CD4-positive, alpha-beta T cell treated with Interleukin-1 beta for 1 hour (primary cell): Measurements from ENCODE around the gene PPP2R2C.

Experiments used
- DNase-seq, 2 donors: peaks; one replicate each; pipeline ENCODE4 v3.0.0-alpha.2; 2020 to 2022

PPP2R2C gene

DNA sequence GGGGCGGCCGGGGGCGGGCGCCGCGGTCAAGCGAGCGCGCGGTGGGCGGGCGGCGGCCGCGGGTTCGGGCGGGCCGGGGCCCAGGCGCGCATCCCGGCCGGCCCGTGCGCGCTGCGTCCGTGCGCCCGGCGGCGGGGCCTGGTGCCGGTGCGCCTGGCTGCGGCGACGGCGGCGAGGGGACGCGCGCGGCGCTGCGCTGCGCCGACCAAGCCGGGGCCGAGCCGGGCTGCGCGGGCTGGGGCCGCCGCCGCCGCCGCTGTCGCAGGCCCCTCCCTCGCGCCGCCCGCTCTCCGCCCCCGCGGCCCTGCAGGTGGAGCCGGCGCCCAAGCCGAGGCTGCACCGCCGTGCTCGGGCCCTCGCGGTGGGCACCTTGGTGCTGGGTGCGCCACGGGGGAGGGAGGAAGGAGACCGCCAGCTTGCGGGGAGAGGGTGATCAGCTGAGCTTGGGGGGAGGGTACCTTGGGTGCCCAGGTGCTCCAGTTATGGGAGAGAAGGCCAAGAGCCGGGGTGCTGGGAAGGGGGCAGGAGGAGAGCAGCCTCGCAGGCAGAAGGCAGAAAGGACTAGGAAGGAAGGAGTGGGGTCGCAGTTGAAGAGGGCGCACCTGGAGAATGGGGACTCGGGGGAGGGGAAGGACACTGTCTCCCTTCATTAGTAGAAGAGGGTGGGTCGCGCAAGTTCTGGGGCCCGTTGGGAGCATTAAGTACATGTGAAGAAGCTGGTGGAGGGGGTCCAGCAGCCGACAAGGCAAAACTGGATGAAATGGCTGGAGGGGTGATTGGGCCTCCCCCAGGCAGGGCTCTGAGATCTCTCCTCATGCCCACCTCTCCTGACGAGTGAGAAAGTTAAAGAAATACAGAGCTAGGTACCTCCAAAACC is at the start of gene PPP2R2C:
Gene PPP2R2C (minus strand): TSS at position 228 of the 877 bp plus-strand sequence. CDS start 385 bp downstream, outside the sequence.
- DNase-seq = no peak

DNA sequence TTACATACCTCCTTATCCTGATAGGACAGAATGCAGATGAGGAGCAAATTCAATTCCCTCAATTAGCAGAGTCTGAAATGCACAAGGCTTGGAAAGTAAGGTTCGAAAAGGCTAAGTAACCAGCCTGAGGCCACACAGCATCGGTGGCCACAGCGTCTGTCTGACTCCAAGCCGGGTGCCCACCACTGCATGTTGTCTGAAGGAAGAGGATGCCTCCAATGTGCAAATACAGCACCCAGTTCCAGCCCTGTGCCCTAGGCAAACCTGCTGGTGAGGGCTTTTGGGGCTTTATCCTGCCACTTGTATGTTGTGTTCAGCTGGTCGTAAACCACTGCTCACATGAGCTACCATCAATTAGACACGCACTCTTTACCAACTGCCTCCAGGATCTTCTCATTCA is 48.6 kb upstream of the PPP2R2C start:
- no peak for DNase-seq

GRCh38 chr4:6520051-6520636 is 47.7 kb upstream of the PPP2R2C start:
- DNase-seq = no peak

GRCh38 chr4:6517171-6517570 is 44.8 kb upstream of the PPP2R2C start:
- DNase-seq = no peak

DNA sequence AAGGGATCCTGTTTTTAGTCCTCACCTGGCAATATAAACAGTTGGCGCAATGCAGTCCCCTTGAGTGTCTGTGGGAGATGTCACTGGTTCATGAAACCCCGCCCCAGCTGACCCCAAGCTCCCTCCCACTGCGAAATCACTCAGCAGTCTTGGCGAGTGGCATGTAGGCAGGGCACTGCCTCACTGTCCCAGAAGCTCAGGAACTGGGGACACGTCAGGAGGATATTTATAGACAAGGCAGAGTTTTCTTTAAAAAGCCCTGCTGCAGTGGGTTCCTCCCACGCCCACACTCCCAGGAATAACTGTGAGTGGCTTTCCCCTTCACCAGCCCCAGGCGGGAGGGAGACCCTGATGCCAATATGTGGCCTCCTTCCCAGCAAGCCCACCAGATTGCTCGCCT is 44.3 kb upstream of the PPP2R2C start:
- DNase-seq = no peak

GRCh38 chr4:6516281-6516680 is 43.9 kb upstream of the PPP2R2C start:
- no peak for DNase-seq

GRCh38 chr4:6513678-6514077 is 41.3 kb upstream of the PPP2R2C start:
- DNase-seq = no peak

DNA sequence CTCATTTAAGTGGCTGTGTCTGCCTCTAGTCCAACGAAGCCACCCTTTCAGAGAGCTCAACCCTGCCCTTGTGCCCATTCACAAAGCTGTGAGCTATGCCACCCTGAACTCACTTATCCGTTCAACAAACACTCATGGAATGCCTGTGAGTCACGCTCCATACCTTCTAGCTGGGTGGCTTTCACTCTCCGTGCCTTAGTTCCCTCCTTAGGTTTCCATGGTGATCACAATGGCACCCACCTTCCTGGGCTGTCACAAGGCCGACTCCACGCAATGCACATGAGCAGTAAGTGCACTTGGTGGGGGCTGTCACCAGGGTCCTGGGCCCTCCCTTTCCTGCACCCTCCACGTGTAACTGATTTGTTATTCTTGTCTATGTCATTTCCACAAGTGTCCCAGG is 37.2 kb upstream of the PPP2R2C start:
- DNase-seq = no peak

- no peak for DNase-seq
Measured at GRCh38 chr4:6507345-6507744, 34.9 kb upstream of the PPP2R2C start.

DNA sequence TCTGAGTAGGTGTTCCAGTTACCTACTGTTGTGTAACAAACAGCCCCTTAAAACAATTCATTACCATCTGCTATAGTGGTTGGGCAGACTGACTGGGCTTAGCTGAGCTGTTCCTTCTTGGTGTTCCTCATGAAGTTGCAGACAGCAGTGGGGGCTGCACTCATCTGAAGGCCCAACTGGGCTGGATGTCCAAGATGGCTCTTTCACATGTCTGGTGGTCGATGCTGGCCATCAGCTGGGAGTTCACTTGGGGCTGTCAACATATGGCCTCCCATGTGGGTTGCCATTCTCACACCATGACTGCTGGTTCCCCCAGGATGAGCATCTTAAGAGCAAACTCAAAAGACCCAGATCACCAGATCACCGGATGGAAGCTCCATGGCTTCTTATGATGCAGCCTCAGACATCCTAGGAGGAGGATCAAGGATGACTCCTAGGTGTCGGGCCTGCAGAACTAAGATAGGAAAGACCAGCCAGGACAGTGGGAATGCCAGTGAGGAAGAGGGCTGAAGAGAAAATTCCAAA is 34.3 kb upstream of the PPP2R2C start:
- DNase-seq = no peak

DNA sequence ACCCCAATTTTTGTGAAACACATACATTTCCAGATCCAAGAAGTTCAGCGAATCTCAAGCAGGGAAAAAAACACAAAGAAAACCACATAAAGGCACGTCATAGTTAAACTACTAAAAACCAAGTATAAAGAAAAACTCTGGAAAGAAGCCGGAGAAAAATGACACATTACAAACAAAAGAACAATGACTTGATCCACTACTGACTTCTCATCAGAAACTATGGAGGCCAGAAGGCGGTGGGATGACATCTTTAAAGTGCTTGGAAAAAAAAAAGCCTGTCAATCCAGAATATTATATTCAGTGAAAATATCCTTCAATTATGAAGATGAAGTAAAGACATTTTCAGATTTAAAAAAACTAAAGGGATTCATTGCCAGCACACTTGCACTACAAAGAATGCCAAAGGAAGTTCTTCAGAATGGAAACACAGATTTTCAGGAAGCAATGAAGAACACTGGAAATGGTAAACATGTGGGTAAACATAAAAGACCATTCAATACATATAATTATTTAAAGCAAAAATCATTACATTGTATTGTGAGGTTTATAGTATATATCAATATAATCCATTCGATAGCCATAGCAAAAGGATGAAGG is 32.6 kb upstream of the PPP2R2C start:
- no peak for DNase-seq

DNA sequence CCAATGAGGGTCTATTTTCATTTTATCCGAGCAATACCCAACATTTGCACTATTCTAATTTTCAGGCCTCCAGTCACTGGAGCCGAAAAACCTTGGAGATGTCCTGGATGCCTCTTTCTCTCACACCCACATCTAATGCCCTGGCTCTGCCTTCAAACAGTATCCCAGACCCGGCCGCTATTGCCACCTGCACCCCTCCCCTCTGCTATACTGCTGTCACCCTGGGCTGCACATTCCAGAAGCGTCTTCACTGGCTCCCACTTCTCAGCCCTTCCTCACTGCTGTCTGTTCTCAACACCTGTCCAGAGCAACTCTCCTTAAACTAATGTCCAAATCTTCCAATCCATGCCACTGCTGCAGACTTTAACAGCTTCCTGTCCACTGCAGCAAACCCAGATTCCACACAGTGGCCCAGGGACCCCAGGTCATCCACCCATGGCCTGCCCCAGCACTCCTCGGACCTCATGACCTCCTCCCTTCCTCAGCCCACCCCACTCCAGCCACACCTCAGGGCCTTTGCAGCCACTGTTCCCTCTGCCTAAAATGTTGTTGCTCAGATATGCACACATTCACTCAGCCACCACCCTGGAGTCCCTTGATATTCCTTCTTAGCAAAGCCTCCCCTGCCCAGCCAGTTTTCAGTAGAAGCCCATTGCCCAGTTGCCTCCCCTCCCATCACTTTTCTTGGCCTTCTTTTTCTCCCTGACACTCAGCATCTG is 30.5 kb upstream of the PPP2R2C start:
- DNase-seq = no peak

- DNase-seq = no peak
Measured at GRCh38 chr4:6502147-6502546, 29.7 kb upstream of the PPP2R2C start.

DNA sequence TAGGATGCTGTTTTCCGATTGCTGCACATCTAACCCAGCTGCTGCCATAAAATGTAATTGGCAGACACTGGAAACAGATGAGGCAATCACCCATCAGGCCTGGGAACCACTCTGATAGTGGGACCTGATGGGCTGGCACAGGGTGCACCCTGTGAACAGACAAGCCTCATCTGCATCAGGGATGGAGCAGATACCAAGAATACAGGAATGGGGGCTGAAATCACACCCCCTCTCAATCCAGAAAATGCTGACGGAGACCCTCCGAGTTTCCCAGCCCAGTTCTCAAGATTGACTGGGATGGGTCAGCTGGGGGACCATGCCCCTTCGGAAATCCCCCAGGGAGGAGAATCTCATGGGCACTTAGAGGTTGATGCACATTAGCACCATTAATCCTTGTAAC is 28.8 kb upstream of the PPP2R2C start:
- no peak for DNase-seq

DNA sequence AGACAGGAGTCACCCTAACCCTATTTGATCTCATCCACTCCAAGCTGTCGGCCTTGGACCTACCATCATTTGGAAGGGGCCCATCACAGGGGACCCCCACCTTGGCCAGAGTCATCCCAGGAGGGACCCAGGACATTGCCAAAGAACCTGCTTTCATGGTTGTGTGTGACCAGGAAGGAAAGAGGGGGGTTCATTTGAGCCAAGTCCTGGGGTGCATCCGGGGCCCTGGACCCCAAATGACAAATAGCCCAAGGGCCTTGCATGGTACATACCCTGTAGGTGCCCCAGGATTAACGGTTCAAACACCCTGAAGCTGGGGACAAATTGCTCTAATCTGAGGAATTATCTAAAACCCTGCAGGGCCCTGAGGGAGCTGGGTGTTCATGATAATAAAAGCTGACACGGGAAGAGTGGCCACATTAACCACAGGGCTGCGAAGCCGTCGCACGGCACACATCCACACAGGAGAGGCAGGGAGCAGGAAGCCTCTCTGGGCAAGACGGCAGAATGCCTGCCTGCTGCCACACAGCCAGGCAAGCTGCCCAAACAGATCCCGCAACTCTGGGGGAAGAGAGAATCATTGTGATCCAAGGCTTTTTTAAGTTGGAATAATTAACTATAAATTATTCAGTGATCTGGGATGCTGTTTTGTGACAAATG is 28.2 kb upstream of the PPP2R2C start:
- no peak for DNase-seq

GRCh38 chr4:6499238-6499600 is 26.8 kb upstream of the PPP2R2C start:
- no peak for DNase-seq

DNA sequence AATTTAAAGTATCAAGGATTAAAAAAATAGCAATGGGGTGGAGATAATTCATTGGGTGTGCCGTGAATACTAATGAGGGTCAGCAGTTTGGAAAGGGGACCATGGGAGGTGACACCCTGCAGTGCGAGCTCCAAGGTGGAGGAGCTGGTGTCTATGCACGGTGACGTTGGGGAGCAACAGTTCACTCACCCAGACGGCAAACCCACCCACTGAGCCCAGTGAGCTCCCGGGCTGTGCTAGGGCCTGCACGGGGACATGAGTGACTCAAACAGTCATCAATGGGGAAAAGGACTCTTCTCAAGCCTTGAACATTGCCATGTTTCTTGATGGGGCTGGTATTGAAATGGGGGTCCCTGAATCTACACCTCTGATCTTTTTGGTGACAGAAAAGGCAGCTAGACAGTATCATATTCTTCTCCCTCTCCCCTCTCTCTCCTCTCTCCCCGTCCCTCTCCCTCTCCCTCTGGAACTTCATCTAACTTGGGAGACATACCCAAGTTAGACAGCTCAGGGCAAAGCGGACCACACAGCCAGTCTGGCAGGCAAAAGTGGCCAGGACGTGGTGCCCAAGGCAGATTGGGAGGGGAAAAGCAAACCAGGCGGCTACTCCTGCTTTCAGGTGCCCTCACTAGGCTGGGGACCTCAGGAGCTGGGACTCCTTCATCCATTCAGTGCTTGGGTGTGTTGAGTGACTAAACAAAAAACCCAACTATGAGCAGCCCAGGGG is 26.3 kb upstream of the PPP2R2C start:
- DNase-seq = no peak

GRCh38 chr4:6497796-6498195 is 25.4 kb upstream of the PPP2R2C start:
- no peak for DNase-seq

GRCh38 chr4:6495736-6496135 is 23.3 kb upstream of the PPP2R2C start:
- no peak for DNase-seq

- DNase-seq = no peak
Measured at GRCh38 chr4:6495296-6495590, 22.8 kb upstream of the PPP2R2C start.

DNA sequence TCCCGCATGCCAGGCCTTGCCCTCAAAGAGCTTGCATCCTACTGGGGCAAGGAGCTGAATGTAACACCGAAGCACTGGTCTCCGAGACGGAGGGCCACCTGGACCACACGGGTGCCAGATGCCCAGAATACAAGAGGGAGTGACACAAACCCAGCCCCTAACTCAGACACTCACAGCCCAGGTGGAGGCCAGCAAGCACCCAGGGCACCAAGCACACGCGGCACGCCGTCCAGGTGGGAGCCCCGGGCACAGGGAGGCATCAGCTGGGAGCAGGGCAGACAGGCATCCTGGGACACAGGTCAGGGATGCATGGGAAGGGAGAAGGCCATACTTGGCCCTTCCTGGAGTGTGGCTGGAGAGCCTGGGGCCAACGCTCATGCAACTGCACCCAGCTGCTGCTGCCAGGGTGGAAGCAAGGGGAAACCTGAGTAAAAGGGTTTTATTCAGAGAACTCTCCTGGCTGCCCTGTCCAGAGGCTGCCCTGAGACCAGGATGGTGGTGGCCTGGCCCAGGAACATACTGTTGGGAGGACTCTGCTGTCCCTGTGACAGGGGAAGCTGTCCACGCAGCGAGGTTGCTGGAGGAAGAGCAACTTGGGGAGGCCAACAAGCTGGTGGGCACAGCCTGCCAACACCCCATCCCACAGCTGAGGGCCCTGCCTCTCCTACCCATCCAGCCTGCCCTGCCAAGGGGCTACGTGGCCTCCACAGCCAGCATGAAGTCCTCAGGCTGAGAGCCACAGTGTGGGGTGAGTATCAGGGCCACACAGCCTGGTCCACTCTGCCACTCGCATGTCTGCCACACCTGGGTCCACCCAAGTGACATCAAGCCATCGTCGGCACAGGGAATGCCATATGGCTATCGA is 22.2 kb upstream of the PPP2R2C start:
- DNase-seq = no peak
